Common myeloid progenitor, CD34-positive (primary cell): Measurements from ENCODE around the gene TMEM176A. TPM values are rescaled to one million over a fixed set of nuclear protein-coding genes. Genes with fewer than 3 reads are reported as not detected.
A peak's percentile ranks its signal among the peaks of the same experiment; 100 is the strongest.

Source experiments
- CTCF ChIA-PET: fragments of 350-600 bp; sonication (Branson Sonifier 250); formaldehyde crosslinking; loops from one replicate; lab custom pipeline; 2021; ENCODE audit warnings: antibody characterized with exemption; lab: Charles Lee
- POLR2A ChIA-PET: fragments of 350-600 bp; sonication (Branson Sonifier 250); formaldehyde crosslinking; loops from one replicate; lab custom pipeline; 2021; ENCODE audit warnings: antibody characterized with exemption; lab: Charles Lee
- DNase-seq, 3 donors: peaks; one replicate each; pipeline versions ENCODE4 v3.0.0 to v3.0.0-alpha.2; 2013
- H3K27ac ChIP-seq, 2 experiments: 1 replicate in 1 of 2; 2 replicates in 1 of 2; pipeline ENCODE4 v1.7.0; 2013; ENCODE audit warnings: inconsistent platforms in 2 of 2, low read length in 2 of 2, mild to moderate bottlenecking in 2 of 2, low read depth in 1 of 2, moderate library complexity in 1 of 2; ENCODE audit not compliant: severe bottlenecking in 2 of 2, insufficient read depth in 1 of 2, poor library complexity in 1 of 2
- H3K27me3 ChIP-seq, 5 experiments: replicated peaks in 2 of 5; 1 replicate in 3 of 5; 2 replicates in 2 of 5; pipeline versions ENCODE4 v1.6.1 to v1.7.0; 2013; ENCODE audit warnings: low read length in 4 of 5, mild to moderate bottlenecking in 2 of 5, moderate library complexity in 2 of 5, inconsistent platforms in 1 of 5; ENCODE audit not compliant: insufficient read depth in 5 of 5, control insufficient read depth in 4 of 5
- H3K36me3 ChIP-seq, 4 experiments: 1 replicate in 2 of 4; 2 replicates in 2 of 4; pipeline versions ENCODE4 v1.6.1 to v1.7.0; 2013; ENCODE audit warnings: low read length in 3 of 4, control low read depth in 1 of 4, mild to moderate bottlenecking in 1 of 4; ENCODE audit not compliant: control insufficient read depth in 4 of 4, insufficient read depth in 4 of 4
- H3K4me1 ChIP-seq, 4 experiments: 1 replicate in 3 of 4; 2 replicates in 1 of 4; pipeline versions ENCODE4 v1.6.1 to v1.7.1; 2013; ENCODE audit warnings: low read length in 3 of 4, mild to moderate bottlenecking in 3 of 4, control low read depth in 1 of 4, inconsistent platforms in 1 of 4, moderate library complexity in 1 of 4; ENCODE audit not compliant: control insufficient read depth in 4 of 4, insufficient read depth in 4 of 4; ENCODE audit errors: control extremely low read depth in 1 of 4
- H3K4me3 ChIP-seq, 7 experiments: 1 replicate in 4 of 7; 2 replicates in 3 of 7; pipeline versions ENCODE4 v1.5.1 to v1.7.0; 2013; ENCODE audit warnings: mild to moderate bottlenecking in 7 of 7, low read length in 6 of 7, moderate library complexity in 6 of 7, inconsistent platforms in 2 of 7, low read depth in 2 of 7, control low read depth in 1 of 7; ENCODE audit not compliant: insufficient read depth in 4 of 7, control insufficient read depth in 1 of 7; ENCODE audit errors: extremely low read depth in 1 of 7
- H3K9me3 ChIP-seq, 5 experiments: 1 replicate in 4 of 5; 2 replicates in 1 of 5; pipeline versions ENCODE4 v1.6.1 to v1.7.1; 2013; ENCODE audit warnings: low read length in 4 of 5, mild to moderate bottlenecking in 2 of 5, inconsistent platforms in 1 of 5, low read depth in 1 of 5, moderate library complexity in 1 of 5; ENCODE audit not compliant: control insufficient read depth in 4 of 5, insufficient read depth in 2 of 5; ENCODE audit errors: control extremely low read depth in 1 of 5
- WGBS: methylation state at CpG from one replicate; pipeline ENCODE4 v1.1.5; 2013; ENCODE audit not compliant: insufficient coverage; 5-methylcytosine and 5-hydroxymethylcytosine counted together
- polyA plus RNA-seq: library from polyadenylated mRNA; unstranded; fragments of 120-200 nt; gene quantifications from one replicate; pipeline ENCODE4 v1.2.1, GENCODE V29; 2013

Gene TMEM176A
- polyA plus RNA-seq, result 1.4 TPM

DNA sequence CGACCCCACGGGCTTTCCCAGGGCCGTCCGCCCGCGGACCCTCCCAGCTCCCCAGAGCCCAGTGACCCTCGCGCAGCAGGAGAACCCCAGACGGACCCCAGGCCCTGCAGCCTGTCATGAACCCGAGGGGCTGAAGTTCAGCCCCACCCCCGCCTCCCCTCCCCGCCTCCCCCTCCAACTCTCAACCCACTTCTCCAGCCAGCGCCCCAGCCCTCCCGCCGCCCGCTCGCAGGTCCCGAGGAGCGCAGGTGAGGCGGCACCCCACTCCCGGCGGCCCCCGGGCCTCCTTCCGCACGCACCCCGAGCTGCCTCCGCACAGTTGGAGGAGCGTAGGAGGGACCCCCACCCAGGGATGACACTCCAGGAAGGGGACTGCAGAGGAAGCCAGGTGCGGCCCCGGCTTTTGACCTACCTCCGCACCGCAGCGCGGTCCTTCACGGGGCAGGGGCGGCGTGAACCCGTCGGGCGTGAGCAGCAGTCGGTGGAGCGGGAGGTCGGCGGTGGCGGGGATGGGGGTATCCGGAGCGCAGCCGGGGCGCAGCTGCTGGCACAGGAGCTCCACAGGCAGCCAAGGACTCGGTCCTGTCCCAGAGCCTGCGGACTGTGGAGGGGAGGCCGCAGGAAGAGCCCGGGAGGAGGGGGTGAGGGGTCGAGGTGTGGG, at the start of gene TMEM176A:
Gene TMEM176A (plus strand): TSS at position 189 of the 661 bp plus-strand sequence. CDS start 782 bp downstream, outside the sequence.
- peaks cover 0 to 9% (median 2%) of the 10 kb centered on the region in 5 experiments for H3K9me3 ChIP-seq
- H3K4me3 ChIP-seq, result peak within 1 kb of the TSS; percentile 15 to 72 (median 58)
- H3K4me1 ChIP-seq, result peaks cover 0 to 21% (median 16%) of the 10 kb centered on the region in 4 experiments
- no peaks in the 10 kb centered on the region for H3K36me3 ChIP-seq
- 0% methylated on average over 36 of the region's 54 CpGs for WGBS
- ChIA-PET CTCF (interaction anchor here (1.0 to 2.4 kb wide), 3 partner anchors 11 to 78 kb away, joined by 3 to 9 read pairs (median 3); no protein-coding TSS in a partner anchor), POLR2A (interaction anchor here (1.8 kb wide), 1 partner anchor 13 kb away, joined by 6 read pairs; no protein-coding TSS in a partner anchor)
- H3K27me3 ChIP-seq, result peaks cover 5 to 72% (median 26%) of the 10 kb centered on the region in 5 experiments
- no peak within 1 kb of the TSS for H3K27ac ChIP-seq
- DNase-seq, result peak in 2 of 3 donors; percentile 25 to 46

DNA sequence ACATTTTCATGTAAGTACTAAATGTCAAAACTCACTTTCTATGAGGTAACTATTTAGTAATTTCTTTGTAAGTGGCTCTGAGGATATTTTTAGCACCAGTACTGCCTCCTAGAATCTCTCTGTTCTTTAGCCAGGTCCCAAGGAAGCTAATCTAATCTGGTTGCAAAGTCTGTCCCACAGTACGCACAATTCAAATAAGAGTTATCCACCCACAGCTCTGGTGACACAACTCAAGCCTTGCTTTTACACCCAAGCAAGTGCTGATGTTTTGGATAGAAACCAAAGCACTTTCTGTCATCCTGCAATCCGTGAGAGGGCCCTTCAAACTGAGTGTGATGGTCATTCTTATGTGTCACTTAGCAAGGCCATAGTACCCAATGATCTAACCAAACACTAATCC, 48.9 kb upstream of the TMEM176A start:
- ChIA-PET CTCF (interaction anchor here (1.6 kb wide), 1 partner anchor 35 kb away, joined by 5 read pairs; the partner anchor contains the start of gene GIMAP1), POLR2A (no interaction called here)
- H3K27me3 ChIP-seq, result no peaks in the 10 kb centered on the region
- peaks cover 0 to 38% (median 31%) of the 10 kb centered on the region in 4 experiments for H3K4me1 ChIP-seq
- H3K27ac ChIP-seq, result no peak overlapping the region
- no peaks in the 10 kb centered on the region for H3K36me3 ChIP-seq
- peak in 1 of 3 donors; percentile 36 for DNase-seq
- H3K4me3 ChIP-seq, result no peak overlapping the region
- WGBS, result 100% methylated on average over 1 of the region's 2 CpGs
- H3K9me3 ChIP-seq, result no peaks in the 10 kb centered on the region

GRCh38 chr7:150753239-150753638, 47.3 kb upstream of the TMEM176A start:
- POLR2A ChIA-PET, result no interaction called here
- peak overlapping the region in 1 of 7 experiments; percentile 19 for H3K4me3 ChIP-seq
- 15% methylated on average over 6 of the region's 6 CpGs for WGBS
- no peaks in the 10 kb centered on the region for H3K27me3 ChIP-seq
- no peaks in the 10 kb centered on the region for H3K36me3 ChIP-seq
- no peaks in the 10 kb centered on the region for H3K9me3 ChIP-seq
- CTCF ChIA-PET, result interaction anchor here (5.2 kb wide), 1 partner anchor 305 kb away, joined by 59 read pairs; the partner anchor contains the start of gene GIMAP8
- peak in 2 of 3 donors; percentile 43 to 54 for DNase-seq
- peaks cover 0 to 45% (median 32%) of the 10 kb centered on the region in 4 experiments for H3K4me1 ChIP-seq
- H3K27ac ChIP-seq, result no peak overlapping the region

DNA sequence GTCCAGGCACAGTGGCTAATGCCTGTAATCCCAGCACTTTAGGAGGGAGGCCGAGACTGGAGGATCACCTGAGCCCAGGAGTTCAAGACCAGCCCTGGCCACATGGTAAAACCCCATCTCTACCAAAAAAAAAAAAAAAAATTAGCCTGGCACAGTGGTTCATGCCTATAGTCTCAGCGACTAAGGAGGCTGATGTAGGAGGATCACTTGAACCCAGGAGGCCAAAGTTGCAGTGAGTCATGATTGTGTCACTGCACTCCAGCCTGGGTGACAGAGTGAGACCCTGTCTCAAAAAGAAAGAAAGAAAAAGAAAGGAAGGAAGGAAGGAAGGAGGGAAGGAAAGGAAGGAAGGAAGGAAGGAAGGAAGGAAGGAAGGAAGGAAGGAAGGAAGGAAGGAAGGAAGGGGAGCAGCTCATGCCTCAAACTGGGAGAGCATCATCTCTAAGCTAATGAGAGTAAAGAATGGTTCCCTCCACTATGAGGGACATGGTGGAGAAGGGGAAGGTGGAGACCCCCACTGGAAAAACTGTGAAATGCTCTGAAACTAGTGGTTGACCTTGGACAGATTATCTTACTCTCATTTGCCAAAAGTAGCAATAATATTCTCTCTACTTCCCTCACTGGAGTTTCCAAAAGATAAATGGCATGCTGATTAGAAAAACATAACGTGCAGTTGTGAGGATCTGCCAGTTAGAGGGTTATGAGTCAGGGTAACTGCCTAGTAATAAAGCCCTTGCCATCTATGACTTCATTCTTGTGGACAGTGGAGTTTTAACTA, 46.6 kb upstream of the TMEM176A start:
- CTCF ChIA-PET, result interaction anchor here (1.0 to 5.2 kb wide), 4 partner anchors 10 to 306 kb away, joined by 3 to 59 read pairs (median 7); partner anchors contain the start of gene GIMAP8
- no CpG with 5 or more reads among the region's 3 CpGs for WGBS
- peak; percentile 62 to 87 (median 83) for DNase-seq
- POLR2A ChIA-PET, result interaction anchor here (0.6 kb wide), 1 partner anchor 342 kb away, joined by 4 read pairs; no protein-coding TSS in a partner anchor
- Histone ChIP-seq H3K4me3 (no peak overlapping the region), H3K4me1 (peaks cover 0 to 45% (median 32%) of the 10 kb centered on the region in 4 experiments), H3K36me3 (no peaks in the 10 kb centered on the region), H3K27ac (peak overlapping the region in 1 of 2 experiments; percentile 49), H3K9me3 (no peaks in the 10 kb centered on the region), H3K27me3 (no peaks in the 10 kb centered on the region)

GRCh38 chr7:150754951-150755350, 45.6 kb upstream of the TMEM176A start:
- H3K27me3 ChIP-seq, result no peaks in the 10 kb centered on the region
- peak in 2 of 3 donors; percentile 22 to 48 for DNase-seq
- peak overlapping the region in 3 of 7 experiments; percentile 20 to 49 (median 40) for H3K4me3 ChIP-seq
- ChIA-PET POLR2A (interaction anchor here (0.6 to 1.5 kb wide), 3 partner anchors 304 to 402 kb away, joined by 3 to 5 read pairs (median 3); no protein-coding TSS in a partner anchor), CTCF (interaction anchor here (0.8 to 5.2 kb wide), 10 partner anchors 8 to 321 kb away, joined by 3 to 59 read pairs (median 4); partner anchors contain the start of genes GIMAP1, GIMAP5 and GIMAP8)
- peak overlapping the region; percentile 59 to 79 for H3K27ac ChIP-seq
- no peaks in the 10 kb centered on the region for H3K36me3 ChIP-seq
- H3K9me3 ChIP-seq, result no peaks in the 10 kb centered on the region
- H3K4me1 ChIP-seq, result peaks cover 0 to 45% (median 32%) of the 10 kb centered on the region in 4 experiments

DNA sequence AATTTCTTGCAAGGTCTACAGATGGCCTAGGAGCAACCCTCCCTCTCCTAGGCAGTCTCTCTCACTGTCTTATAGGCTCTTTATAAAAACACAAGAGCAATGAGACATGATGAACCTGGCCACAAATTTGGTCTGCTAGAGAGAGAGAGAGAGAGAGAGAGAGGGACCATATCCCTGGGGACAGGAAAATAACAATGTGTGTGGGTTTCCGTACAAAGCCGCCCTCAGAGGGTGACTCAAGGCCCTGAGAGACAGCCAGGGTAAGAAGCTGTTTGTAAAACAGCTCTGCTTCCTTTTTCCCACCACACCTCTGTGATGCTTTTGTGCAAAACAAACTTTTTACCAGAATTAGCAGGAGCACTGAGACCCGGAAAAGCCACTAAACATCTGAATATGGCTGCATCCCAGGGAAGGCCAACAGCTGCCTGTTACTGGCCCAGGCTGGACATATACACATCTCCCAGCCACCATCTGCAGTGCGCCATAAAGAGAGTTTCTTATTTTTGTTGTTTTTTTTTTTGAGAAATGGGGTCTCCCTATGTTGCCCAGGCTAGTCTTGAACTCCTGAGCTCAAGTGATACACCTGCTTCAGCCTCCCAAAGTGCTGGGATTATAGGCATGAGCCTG, 45.0 kb upstream of the TMEM176A start:
- Histone ChIP-seq H3K4me3 (peak overlapping the region in 3 of 7 experiments; percentile 20 to 49 (median 40)), H3K27ac (peak overlapping the region; percentile 59 to 79), H3K9me3 (no peaks in the 10 kb centered on the region), H3K4me1 (peaks cover 0 to 45% (median 32%) of the 10 kb centered on the region in 4 experiments), H3K27me3 (no peaks in the 10 kb centered on the region), H3K36me3 (no peaks in the 10 kb centered on the region)
- WGBS, result 0% methylated on average over 2 of the region's 4 CpGs
- ChIA-PET CTCF (interaction anchor here (0.7 to 5.2 kb wide), 16 partner anchors 9 to 327 kb away, joined by 3 to 59 read pairs (median 4); partner anchors contain the start of genes GIMAP1, GIMAP2, GIMAP5 and GIMAP8), POLR2A (interaction anchor here (0.6 to 1.5 kb wide), 4 partner anchors 14 to 402 kb away, joined by 3 to 5 read pairs (median 3); no protein-coding TSS in a partner anchor)
- DNase-seq, result peak; percentile 83 to 95 (median 92)
